HG03521 (cell line): ENCODE measurements around the gene RAB26.
"Not testable (repeated sequence)": the region's sequence is repeated elsewhere in the genome, so short reads cannot be mapped to it uniquely, and the experiment has no call there.

ENCODE experiments used
- ATAC-seq: cut with Tn5 transposase; IDR thresholded peaks from one replicate; pipeline ENCODE4 v1.9.1; 2021; ENCODE audit warnings: mild to moderate bottlenecking, moderate library complexity; ENCODE audit not compliant: unreplicated experiment

Gene RAB26

GRCh38 chr16:2195322-2196161 is 47.1 kb downstream of the RAB26 start:
- no peak for ATAC-seq

- no peak for ATAC-seq
These were observed 47.9 kb downstream of the RAB26 start, which contains the start of gene CASKIN1 for GRCh38 chr16:2196162-2196980. Gene CASKIN1 (minus strand): TSS chr16:2196605. CDS start chr16:2196432, 173 bp downstream.

- ATAC-seq, result no peak
These were observed 48.6 kb downstream of the RAB26 start for GRCh38 chr16:2196981-2197511.

GRCh38 chr16:2197765-2198164 is 49.3 kb downstream of the RAB26 start:
- no peak for ATAC-seq

GRCh38 chr16:2198283-2198682 is 49.9 kb downstream of the RAB26 start:
- ATAC-seq, result no peak

DNA sequence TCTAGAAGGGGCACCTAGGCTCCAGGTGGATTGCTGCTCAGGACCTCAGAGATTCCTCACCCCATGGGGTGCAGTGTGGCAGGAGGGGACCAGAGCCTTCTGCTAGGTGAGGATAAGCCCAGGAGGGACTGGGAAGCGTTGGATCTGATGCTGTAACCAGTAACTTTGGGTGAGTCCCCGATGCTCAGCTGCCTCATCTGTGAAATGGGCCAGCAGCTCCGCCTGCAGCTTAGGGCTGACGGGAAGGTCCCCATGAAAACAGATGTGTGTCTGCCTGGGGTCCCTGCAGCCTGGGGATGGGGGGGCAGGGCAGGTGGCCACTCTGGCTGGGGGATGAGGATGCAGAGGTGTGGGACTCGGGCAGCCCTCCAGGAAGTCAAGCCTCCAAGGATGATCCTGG is 50.7 kb downstream of the RAB26 start:
- ATAC-seq, result no peak

DNA sequence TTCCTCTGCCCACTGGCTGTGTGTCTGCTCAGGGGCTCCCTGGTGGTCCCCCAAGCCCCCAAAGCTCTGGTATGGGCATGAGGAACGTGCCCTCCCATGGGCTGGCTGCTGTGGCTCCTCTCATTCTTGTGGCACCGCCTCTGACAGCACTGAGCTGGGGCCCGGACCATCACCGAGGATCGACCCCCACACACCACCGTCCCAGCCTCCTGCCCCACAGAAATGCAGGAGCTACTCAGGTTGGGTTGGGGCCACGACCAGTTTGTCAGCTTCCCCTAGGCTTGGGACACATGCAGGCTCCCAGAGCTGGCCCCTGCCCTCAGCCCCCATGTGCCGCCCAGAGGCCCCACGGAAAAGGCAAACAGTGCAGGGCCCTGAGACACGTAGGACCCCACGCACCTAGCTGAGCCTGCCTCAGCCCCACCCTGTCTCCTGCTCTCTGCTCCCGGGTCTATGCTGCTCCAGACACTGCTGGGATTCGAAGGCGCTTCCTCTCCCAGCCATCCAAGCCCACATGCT is 51.3 kb downstream of the RAB26 start:
- ATAC-seq, result no peak

DNA sequence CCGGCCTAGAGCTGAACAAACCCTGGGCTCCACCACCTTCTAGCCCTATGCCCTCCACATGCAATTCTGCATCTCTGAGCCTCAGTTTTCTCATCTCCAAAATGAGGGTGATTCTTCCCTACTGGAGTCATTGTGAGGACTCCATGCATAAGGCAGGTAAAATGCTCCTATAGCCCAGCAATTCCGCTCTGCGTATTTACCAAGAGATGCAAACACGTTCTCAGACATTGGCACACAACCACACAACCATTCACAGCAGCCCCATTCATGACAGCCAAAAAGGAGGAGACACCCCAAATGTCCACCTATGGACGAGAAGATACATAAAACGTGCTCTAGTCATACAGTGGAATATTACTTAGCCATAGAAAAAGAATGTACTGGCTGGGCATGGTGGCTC is 51.9 kb downstream of the RAB26 start:
- no peak for ATAC-seq

DNA sequence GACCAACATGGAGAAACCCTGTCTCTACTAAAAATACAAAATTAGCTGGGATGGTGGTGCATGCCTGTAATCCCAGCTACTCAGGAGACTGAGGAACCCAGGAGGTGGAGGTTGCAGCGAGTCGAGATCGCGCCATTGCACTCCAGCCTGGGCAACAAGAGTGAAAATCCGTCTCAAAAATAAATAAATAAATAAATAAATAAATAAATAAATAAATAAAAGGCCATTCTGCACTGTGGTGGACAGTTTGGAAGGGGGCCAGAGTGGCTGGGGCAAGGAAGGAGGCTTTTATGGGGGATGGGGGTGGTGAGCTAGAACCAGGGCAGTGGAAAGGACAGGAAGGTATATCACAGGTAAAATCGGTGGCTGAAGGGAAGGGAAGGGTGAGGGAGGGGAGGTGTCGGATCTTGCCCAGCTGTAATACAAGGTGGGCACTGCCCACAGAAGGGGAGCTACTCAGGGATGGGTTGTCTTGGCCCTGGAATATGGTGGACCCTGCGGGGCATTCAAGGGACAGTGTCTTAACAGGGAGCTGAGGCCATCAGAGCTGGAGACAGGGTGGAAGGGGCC is 54.8 kb downstream of the RAB26 start:
- ATAC-seq, result not testable (repeated sequence)
